Stomach smooth muscle (tissue), 2 donors: ENCODE results near the gene VEGFA.

ENCODE experiments used
- H3K27ac ChIP-seq: one replicate; pipeline ENCODE4 v1.7.0; 2013; ENCODE audit warnings: mild to moderate bottlenecking, low read length, inconsistent platforms
- H3K27me3 ChIP-seq, 2 donors: one replicate each; pipeline ENCODE4 v1.7.0; 2013; ENCODE audit warnings: low read length in 2 of 2; ENCODE audit not compliant: insufficient read depth in 2 of 2, control insufficient read depth in 1 of 2
- H3K36me3 ChIP-seq, 2 donors: one replicate each; pipeline ENCODE4 v1.7.0; 2013; ENCODE audit warnings: low read length in 2 of 2; ENCODE audit not compliant: control insufficient read depth in 2 of 2, insufficient read depth in 2 of 2
- H3K4me1 ChIP-seq: one replicate; pipeline ENCODE4 v1.7.0; 2013; ENCODE audit warnings: low read length; ENCODE audit not compliant: control insufficient read depth, insufficient read depth
- H3K4me3 ChIP-seq, 2 donors: one replicate each; pipeline ENCODE4 v1.7.0; 2013; ENCODE audit warnings: low read length in 2 of 2
- H3K9ac ChIP-seq, 2 donors: one replicate each; pipeline ENCODE4 v1.7.0; 2013; ENCODE audit warnings: low read length in 2 of 2, mild to moderate bottlenecking in 1 of 2
- H3K9me3 ChIP-seq, 2 donors: one replicate each; pipeline ENCODE4 v1.7.0; 2013; ENCODE audit warnings: low read length in 2 of 2; ENCODE audit not compliant: control insufficient read depth in 2 of 2
- donor health status: healthy.
- donor health status: Pancreatic carcinoma.

Gene VEGFA

DNA sequence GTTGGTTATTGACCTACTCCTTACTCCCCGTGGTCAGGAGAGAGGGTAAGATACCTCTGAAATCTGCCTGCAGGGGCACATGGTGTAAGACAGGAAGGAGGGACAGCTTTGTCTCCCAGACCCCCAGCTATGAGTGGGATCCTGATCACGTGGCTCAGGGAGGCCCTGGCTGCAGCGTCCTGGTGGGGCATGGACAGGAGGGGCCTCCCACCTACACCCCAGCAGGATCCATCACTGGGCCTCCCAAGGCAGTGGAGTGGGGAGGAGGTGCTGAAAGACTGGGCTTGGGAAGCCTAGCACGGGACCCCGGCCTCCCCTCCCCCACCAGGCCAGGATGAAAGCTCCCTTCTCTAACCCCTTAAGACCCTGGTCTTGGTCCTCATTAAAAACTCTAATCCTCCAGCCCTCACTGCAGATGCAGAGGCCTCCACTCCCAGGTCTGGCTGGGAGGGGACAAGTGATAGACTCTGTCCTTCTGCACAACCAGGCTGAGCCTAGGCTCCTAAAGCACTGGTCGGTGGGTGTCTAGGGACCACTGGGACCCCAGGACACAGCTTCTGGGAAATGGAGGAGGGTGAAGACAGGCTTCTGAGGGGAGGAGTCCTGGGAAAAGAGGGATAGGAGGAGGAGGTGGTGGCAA is 29.6 kb upstream of the VEGFA start:
- no peaks in the 10 kb centered on the region for H3K9me3 ChIP-seq
- no peak overlapping the region for H3K4me3 ChIP-seq
- no peak overlapping the region for H3K9ac ChIP-seq
- H3K4me1 ChIP-seq: peaks cover 14% of the 10 kb centered on the region
- H3K36me3 ChIP-seq: no peaks in the 10 kb centered on the region
- no peaks in the 10 kb centered on the region for H3K27me3 ChIP-seq
- H3K27ac ChIP-seq: no peak overlapping the region

DNA sequence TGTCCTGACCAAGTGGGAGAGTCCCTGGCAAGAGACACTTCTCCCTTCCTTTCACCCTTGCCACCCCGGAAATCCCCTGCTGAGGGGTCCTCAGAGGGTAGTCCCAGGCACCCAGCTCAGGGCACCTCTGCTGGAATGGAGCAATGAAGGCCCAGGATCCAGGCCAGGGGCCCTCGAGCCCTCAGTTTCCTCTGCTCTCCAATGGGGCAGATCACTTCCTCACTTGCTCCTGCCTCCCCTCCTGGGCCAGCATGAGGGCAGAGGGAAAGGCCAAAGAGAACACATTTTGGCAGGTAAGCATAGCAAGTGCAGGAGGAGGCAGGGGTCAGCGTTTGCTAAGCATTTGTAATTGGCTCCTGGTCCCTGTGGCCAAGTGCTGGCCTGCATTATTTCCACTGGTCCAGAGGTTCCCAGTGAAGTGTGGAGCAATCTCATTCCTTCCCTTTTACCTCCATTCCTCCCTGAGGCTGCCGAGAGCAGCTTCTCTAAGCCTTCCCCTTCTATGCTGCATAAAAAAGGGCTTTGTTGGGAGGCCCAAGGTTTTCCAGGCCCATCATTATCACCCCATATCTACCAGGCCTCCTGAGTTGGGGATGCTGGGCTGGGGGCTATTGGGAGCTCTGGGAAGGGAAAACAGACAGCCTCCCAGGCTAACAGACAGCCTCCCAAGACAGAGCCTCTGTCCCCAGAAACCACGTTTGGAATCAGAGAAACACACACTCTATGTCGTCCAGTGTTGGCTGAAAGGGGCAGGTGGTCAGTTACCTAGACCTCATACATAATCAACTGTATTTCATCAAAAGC is 28.8 kb upstream of the VEGFA start:
- no peak overlapping the region for H3K4me3 ChIP-seq
- no peaks in the 10 kb centered on the region for H3K9me3 ChIP-seq
- H3K4me1 ChIP-seq: peaks cover 14% of the 10 kb centered on the region
- H3K27me3 ChIP-seq: no peaks in the 10 kb centered on the region
- H3K9ac ChIP-seq: no peak overlapping the region
- no peaks in the 10 kb centered on the region for H3K36me3 ChIP-seq
- H3K27ac ChIP-seq: no peak overlapping the region

DNA sequence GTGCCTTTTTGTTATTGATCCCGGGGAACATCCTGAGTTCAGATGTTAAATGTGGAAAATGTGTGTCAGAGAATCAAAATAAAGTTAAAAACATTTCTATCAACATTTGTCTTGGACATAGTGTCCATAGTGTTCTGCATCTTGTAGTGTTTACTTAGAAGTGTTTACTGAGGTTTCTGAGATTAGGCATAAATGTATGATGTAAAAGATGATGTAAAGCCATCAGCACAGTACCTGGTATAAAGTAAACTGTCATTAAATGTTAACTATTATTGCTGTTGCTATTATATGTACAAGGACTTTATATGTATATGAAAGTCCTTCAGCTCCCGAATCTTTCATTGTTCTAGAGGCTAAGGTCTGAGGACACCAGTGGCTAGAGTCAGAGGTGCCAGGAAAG is 28.2 kb upstream of the VEGFA start:
- no peak overlapping the region for H3K27ac ChIP-seq
- no peaks in the 10 kb centered on the region for H3K9me3 ChIP-seq
- H3K4me1 ChIP-seq: peaks cover 18% of the 10 kb centered on the region
- no peak overlapping the region for H3K9ac ChIP-seq
- no peaks in the 10 kb centered on the region for H3K36me3 ChIP-seq
- H3K27me3 ChIP-seq: peaks cover 0 to 3% of the 10 kb centered on the region in 2 donors
- no peak overlapping the region for H3K4me3 ChIP-seq

DNA sequence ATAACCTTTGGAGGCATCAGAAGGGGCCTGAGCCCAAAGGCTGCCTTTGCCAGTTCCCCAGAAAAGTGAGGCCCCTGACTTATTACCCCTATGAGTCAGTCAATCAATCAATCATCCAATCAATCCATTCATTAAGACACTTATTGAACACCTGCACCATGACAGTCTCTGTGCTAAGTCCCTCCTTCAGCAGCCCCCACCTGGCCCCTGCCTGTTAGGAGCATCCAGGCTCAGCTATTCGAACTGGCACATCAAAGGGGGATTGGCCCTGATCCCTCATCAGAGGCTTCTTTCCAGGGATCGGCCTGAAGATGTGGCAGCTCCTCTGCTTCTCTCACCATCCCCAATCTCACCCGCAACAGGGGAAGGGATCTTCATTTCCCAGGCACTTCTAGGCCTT is 27.7 kb upstream of the VEGFA start:
- Histone ChIP-seq H3K9me3 (no peaks in the 10 kb centered on the region), H3K9ac (peak overlapping the region in 1 of 2 donors; percentile 21), H3K4me1 (peaks cover 21% of the 10 kb centered on the region), H3K4me3 (no peak overlapping the region), H3K27ac (no peak overlapping the region), H3K36me3 (no peaks in the 10 kb centered on the region), H3K27me3 (peaks cover 0 to 3% of the 10 kb centered on the region in 2 donors)

DNA sequence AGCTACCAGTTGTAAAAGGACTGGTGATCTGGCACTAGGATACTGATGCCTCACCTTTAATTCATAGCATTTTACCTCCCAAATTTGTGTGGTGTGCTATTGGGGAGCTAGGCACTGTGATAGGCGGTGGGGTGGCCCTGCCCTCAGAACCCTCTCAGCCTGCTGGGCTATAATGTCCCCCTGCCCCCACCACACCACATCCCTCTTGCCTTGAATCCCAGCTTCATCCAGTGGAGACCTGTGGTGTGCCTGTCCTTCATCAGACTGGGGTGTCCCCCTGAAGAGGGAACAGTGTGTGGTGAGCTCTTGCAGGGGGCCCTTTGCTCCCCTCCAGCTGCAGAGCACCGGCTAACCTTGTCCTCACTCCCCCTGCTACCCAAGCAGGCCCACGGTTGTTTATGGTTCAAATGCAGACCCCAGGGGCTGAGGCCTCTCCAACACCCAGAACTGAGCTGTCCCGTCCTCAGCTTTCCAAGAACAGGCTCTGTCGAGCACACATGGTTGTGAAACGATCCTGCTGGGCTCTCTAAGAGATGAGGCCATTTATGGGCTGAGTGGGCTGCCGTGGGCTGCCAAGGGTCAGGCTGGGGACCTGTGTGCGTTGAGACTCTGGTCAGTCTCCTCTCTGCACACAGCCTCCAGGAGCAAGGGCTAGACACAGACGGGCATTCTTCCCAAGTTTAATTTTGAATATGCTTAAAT is 26.9 kb upstream of the VEGFA start:
- peaks cover 21% of the 10 kb centered on the region for H3K4me1 ChIP-seq
- peaks cover 0 to 3% of the 10 kb centered on the region in 2 donors for H3K27me3 ChIP-seq

DNA sequence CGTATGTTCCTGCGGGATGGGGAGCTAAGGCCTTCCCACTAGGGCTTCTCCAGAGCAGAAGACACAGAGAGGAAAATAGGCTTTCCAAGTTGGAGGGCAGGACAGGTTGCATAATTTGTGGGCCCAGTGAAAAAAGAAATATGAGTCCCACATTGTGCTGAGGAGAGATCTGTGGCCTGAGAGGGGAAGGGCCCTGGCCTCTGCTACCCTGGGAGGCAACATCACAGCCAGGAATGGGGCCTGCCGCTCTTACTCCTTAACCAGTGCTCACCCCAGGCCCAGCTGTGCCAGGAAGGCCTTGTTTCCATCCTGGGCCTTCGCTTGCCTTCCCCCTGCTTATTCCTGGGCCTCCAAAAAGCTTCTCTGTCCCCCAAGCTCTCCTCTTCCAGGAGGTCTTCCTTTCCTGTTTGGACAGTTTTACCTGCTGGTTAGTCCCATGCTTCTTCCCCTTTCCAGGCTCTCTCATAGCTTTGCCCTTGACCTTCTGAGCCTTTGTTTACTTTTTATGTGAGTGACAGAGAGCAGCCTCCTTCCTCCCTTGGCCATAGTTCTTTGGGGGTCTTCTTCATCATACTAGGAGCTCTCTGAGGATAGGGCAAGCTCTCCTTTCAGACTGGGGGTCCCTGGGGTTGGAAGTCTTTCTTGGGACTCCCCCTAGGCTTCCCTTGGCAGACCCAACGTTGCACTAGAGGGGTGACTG is 26.2 kb upstream of the VEGFA start:
- Histone ChIP-seq H3K36me3 (no peaks in the 10 kb centered on the region), H3K9ac (no peak overlapping the region), H3K4me1 (peaks cover 21% of the 10 kb centered on the region), H3K27me3 (peaks cover 0 to 3% of the 10 kb centered on the region in 2 donors), H3K4me3 (no peak overlapping the region), H3K9me3 (no peaks in the 10 kb centered on the region), H3K27ac (no peak overlapping the region)

More for the DNA sequence above, 26.9 kb upstream of the VEGFA start:
- Histone ChIP-seq H3K9me3 (no peaks in the 10 kb centered on the region), H3K27ac (no peak overlapping the region), H3K4me3 (no peak overlapping the region), H3K36me3 (no peaks in the 10 kb centered on the region), H3K9ac (no peak overlapping the region)

DNA sequence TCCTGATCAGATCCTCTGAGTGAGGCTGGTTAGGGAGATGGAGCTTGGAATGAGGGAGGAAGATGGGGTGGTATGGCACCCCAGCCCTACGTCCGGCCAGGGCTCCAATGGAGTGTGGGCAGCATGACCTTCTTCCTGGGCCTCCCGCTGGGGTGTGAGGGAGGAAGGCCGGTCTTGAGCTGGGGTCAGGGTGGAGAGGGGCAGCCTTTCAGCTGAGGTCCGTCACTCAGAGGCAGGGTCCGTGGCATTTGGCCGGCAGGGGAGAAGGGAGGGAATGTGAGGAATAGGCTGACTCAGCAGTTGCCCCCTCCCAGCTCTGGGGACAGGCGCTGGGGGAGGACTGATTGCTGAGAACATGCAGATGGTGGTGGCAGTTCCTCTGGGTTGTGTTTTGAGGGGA is 25.5 kb upstream of the VEGFA start:
- Histone ChIP-seq H3K9me3 (no peaks in the 10 kb centered on the region), H3K27me3 (peaks cover 0 to 3% of the 10 kb centered on the region in 2 donors), H3K4me3 (no peak overlapping the region), H3K27ac (no peak overlapping the region), H3K36me3 (no peaks in the 10 kb centered on the region), H3K4me1 (peaks cover 21% of the 10 kb centered on the region), H3K9ac (no peak overlapping the region)

DNA sequence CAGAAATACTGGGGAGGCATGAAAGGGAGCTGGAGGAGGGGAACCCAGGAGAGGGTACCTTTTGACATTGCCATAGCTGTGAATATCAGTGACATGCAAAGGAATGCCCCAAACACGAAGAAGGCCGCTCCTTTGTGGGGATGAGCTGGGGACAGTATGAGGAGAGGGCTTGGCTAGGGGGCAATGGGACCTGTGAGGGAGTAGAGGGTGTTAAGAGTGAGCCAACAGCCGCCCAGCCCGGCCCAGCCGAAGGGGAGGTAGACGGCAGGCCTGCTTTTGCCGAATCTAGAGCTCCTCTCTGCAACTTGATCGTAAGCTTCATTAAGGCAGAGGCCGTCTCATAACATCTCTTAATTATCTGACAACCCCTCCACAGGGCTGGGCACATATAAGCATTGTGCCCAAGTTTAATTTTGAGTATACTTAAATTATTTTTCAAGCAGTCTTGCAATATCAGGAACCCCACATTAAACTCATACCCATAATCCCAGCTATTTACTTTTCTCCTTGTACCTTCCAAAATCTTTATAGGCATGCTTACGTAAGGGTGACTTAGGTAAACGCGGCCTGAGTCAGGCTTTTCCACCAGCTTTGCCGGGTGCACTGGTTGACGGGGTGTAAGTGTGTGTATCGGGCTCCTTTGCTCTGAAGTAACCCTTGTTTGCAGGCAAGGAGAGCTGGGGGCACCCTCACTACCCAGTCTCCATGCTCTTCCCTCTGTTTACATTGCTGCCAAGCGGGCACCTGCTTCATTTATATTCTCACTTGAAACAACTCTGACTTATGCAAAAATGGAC is 24.9 kb upstream of the VEGFA start:
- no peaks in the 10 kb centered on the region for H3K36me3 ChIP-seq
- H3K27me3 ChIP-seq: peaks cover 0 to 3% of the 10 kb centered on the region in 2 donors
- H3K9ac ChIP-seq: no peak overlapping the region
- peaks cover 21% of the 10 kb centered on the region for H3K4me1 ChIP-seq
- no peak overlapping the region for H3K4me3 ChIP-seq
- H3K9me3 ChIP-seq: no peaks in the 10 kb centered on the region
- H3K27ac ChIP-seq: no peak overlapping the region

DNA sequence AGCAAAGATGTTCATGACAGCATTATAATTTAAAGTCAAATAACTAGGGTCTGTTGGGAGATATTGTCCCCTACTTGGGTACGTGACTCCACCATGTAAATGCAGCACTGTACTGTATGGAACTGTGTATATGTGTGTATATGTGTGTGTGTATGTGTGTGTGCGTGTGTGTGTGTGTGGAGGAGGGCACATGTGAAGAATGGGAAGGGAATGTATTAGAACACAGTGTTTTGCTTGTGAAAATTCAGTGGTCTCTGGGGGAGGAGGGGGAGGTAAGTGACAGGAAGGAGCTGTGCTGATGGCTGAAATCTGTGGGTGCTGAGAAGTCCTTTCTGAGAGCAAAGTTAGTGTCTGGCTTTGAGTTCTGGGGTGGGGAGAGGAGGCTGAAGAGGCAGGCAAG is 23.9 kb upstream of the VEGFA start:
- no peaks in the 10 kb centered on the region for H3K36me3 ChIP-seq
- H3K9ac ChIP-seq: no peak overlapping the region

DNA sequence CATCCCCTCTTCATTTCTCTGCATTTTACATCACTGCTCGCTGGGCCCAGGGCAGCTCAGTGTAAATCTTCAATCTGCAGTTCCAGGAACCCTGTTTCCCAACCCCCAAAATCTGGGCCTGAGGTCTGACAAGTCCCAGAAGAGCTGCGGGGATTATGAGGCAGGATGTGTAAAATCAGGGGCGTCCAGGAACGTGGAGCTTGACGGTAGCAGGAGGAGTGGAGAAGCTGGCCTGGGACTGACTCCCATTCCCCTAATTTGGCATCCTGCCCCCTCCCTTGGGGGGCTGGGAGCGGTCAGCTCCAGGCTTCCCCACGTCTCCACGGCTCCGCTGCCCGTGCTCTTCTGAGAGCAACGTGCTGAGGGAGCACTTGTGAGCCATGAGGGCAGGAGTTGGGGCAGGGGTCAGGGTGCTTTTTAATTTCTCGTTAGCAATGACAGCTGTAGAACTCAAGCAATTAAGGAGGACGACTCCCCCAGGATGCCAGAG is 23.4 kb upstream of the VEGFA start:
- H3K9ac ChIP-seq: no peak overlapping the region
- no peak overlapping the region for H3K4me3 ChIP-seq
- no peaks in the 10 kb centered on the region for H3K36me3 ChIP-seq
- H3K9me3 ChIP-seq: no peaks in the 10 kb centered on the region
- H3K4me1 ChIP-seq: peaks cover 21% of the 10 kb centered on the region
- peaks cover 0 to 3% of the 10 kb centered on the region in 2 donors for H3K27me3 ChIP-seq
- H3K27ac ChIP-seq: no peak overlapping the region

More for the DNA sequence above, 23.9 kb upstream of the VEGFA start:
- Histone ChIP-seq H3K27ac (no peak overlapping the region), H3K9me3 (no peaks in the 10 kb centered on the region), H3K4me1 (peaks cover 21% of the 10 kb centered on the region), H3K27me3 (peaks cover 0 to 3% of the 10 kb centered on the region in 2 donors), H3K4me3 (no peak overlapping the region)
